GM19324 (cell line): ENCODE data around the gene MSI2.

Source experiments
- ATAC-seq: cut with Tn5 transposase; IDR thresholded peaks from one replicate; pipeline ENCODE4 v1.9.1; 2021; ENCODE audit warnings: mild to moderate bottlenecking, moderate library complexity; ENCODE audit not compliant: unreplicated experiment, low FRiP score

Gene MSI2

DNA sequence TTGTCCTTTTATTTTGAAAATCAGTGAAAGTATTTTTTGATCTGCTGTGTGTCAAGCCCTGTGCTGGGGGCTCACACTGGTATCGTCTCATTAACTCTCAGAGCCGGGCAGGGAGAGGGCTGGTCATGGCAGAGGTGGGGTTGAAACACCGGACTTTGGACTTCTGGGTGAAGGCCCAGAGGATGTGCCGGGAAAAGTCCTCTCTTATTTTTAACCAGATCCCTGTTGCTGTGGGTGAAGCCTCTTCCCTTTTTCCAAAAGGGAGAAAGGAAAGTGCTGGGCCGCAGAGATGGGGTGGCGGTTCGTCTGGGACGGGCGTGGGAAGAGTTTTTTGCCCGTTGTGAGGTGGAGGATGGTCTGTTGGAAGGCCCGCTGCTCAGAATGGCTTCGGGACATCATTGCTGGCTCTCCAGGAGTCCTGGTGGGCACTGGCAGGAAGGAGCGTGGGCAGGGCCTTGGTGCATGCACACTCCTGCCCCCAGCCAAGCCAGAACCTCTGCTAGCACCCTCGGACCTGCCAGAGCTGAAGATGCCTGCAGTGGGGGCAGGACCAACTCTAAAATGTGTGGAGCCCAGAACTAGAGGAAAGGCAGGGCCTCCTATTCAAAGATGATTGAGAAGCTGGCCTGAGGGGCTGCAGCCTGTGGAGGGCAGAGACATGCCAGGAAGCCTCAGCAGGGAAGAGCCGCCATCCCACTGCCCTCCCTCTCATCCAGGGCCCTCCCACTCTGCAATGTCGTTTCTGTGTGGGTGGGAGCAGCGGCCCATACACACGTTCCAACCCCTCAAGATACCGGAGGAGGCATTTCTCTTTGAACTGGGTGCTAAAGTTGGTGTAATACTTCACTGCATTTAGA lies 275.6 kb downstream of the MSI2 start:
- no peak for ATAC-seq

DNA sequence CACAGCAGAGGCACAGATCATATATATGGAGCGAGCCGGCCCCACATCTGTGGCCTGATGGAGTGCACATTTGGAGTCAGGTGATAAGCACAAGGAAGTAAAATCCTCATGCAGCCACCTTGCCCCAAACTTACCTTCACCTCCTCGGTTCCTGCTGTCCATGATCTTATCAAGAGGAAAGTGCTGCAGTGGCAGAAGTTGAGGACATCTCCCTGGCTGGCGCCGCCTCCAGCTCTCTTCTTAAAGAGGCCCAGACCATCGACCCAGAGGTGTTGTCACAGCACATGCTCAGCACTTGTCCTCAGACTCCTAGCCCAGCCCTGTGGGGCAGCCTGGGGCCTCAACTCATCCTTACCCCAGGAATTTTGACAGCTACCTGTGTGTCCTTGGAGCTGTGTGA lies 276.2 kb downstream of the MSI2 start:
- ATAC-seq = no peak

DNA sequence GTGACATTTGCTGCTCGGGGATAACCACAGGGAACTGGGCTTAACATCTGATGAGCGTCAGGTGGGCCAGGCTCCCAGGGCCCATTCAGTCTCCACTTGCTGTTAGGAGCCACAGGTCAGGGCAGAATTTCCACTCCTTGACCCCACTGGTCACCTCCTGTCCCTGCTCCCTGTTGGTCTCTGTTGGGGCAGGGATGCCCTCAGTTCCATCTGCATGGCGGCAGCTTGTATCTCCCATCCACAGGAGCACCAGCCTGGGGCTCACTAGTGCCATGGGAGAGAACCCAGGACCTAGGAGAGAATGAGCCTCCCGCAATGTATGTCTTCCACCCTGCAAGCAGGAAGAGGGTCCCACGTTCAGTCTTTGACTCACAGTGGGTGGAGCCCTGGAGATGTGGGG lies 276.6 kb downstream of the MSI2 start:
- no peak for ATAC-seq

GRCh38 chr17:57533684-57534305 lies 277.5 kb downstream of the MSI2 start:
- no peak for ATAC-seq

DNA sequence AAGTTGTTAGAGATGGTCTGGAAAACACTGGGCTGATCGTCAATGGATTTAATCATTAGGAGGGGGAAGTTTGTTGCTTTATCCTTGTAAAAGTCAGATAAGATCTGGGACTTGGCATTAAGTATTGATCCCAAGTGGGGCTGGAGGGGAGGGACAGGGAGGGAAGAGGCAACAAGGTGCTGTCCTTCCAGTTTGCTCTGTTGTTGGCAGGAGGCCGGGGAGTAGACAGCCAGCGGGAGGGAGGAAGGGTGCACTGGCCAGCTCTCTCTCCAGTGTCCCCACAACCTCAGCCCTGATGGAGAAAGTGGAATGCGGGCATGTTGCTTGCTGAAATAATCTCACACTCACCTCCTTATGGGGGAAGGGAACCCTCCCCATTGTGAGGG lies 278.5 kb downstream of the MSI2 start:
- ATAC-seq = no peak

DNA sequence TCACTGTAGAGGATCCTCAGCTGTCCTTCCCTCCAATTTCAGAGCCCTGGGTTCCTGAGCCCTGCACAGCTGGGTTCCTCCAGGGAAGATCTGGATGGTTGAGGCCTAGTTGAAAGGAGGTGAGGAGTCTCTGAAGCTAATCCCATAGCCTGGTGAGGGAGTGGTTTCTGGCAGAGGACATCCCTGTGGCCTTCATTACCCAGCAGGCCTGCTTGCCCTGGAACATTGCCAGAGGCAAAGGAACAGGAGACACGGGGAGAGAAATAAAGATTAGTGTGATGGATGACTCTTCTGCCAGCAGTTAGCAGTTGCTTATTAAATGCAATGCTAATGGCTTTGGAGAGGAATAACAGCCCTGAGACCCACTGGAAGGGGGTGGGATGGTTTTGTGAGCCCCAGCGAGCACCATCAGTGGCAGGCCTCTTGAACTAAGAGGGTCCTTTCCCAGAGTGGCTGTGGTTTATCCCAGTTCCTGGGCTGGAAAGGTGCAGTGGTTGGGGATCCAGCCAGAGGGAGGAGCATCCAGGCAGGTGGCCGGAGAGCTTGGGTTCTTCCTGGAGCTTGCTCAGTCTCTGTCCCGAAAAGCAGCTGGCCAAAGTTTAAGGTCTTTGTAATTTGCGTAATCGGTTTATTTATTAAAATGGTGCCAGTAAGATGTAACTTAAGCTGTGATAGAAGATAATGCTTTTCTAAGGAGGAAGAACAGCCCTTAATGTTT lies 279.1 kb downstream of the MSI2 start:
- no peak for ATAC-seq

GRCh38 chr17:57536289-57536688 lies 280.0 kb downstream of the MSI2 start:
- no peak for ATAC-seq

DNA sequence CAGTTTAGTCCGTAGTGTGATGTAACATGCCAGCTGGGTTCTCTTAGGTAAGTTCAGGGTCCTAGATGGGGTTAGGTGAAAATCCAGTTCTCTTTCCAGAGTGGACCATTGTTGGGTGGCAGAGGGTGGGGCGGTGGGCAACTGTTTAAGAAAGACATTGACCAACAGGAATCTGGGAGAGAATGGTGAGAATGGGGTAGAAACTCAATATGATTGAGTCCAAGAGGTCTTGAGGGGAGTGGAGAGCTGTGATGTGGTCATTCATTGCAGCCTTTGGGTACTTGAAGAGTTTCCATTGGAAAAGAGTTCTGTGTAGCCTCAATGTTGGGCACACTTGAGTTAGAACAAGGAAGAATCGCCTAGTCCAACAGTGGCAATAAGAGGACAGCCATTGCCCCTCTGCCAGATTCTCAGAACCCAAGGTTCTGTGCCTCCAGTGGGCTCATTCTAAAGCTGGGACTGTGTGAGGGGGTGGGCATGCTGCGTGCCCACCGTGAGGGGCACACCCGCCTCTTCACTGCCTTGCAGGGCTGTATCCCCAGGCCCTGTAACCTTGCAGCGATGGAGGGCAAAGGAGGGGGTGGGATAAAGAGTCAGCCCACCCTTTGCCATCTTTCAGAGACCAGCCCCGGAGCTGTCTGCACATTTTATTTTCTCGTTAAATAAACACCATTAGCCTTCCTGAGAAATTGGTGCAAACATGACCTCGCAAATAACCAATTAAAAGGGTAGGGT lies 280.6 kb downstream of the MSI2 start:
- ATAC-seq = no peak

GRCh38 chr17:57537524-57538410 lies 281.4 kb downstream of the MSI2 start:
- no peak for ATAC-seq

DNA sequence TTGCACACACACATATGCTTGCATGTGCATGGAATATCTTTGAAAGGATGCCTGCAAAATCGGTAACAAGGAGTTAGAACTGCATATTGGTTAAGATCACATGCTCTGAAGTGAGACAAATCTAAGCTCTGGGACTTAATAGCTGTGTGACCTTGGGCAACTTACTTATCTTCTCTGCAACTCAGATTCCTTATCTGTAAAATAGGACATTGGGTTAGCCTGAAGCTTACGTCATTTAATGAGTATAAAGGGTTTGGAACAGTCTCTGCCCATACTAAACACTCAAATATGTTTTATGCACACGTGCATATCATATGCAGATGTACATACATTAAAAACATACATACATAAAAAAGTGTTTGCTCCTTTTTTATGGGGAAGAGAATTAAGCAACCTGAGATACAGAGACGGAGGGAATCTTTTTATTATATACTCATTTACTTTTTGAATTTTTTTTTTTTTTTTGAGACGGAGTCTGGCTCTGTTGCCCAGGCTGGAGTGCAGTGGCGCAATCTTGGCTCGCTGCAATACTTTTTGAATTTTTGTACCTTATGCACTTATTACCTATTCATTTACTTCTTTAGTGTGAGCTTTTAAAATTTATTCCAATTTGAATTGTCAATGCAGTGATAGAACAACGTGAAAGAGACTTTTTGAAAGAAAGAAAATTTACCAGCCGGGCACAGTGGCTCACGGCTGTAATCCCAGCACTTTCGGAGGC lies 282.6 kb downstream of the MSI2 start:
- ATAC-seq = no peak

DNA sequence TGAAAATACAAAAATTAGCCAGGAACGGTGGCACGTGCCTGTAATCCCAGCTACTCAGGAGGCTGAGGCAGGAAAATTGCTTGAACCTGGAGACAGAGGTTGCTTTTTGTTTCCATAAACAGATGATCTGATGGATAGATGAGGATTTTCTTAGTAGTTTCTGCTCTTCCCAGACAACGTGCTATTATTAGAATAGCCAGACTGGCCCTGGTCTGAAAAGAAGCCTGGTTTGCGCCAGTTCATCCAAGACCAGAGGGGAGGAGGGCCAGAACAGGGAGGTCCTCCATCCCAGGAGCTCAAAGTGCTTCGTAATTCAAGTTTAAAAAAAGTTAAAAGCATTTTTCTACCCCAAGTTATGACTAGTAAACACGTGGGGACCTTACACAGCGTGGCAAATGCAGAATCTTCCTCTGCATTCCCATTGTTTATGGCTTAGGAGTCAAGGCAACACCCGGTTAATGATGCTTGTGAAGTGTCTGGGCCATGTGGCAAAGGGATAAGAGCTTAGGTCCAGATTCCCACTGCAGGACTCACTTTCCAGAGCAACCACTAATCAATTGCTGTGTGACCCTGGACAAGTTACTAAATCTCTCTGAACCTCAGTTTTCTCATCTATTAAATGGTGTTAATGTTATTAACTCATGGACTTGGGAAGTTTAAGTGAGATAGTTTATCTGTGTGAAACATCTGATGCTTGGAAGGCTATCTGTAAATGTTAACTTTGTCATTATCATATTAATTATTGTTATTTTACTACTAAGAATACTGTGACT lies 283.4 kb downstream of the MSI2 start:
- no peak for ATAC-seq

DNA sequence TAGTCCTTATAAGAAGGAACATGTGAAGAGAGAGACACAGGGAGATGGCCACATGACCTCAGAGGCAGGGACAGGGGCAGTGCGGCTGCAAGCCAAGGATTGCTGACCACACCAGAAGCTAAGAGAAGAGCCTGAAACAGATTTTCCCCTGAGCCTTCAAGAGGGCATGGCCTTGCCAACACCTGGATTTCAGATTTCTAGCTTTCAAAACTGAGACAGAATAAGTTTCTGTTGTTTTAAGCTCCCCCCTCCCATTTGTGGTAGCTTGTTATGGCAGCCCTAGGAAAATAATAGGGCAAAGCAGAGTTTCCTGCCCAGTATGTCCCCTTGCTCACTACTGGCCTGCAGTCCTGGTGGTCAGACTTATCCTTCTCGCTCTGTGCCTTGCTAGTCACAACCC lies 284.3 kb downstream of the MSI2 start:
- no peak for ATAC-seq

- no peak for ATAC-seq
Measured at GRCh38 chr17:57541049-57541448, 284.7 kb downstream of the MSI2 start.

DNA sequence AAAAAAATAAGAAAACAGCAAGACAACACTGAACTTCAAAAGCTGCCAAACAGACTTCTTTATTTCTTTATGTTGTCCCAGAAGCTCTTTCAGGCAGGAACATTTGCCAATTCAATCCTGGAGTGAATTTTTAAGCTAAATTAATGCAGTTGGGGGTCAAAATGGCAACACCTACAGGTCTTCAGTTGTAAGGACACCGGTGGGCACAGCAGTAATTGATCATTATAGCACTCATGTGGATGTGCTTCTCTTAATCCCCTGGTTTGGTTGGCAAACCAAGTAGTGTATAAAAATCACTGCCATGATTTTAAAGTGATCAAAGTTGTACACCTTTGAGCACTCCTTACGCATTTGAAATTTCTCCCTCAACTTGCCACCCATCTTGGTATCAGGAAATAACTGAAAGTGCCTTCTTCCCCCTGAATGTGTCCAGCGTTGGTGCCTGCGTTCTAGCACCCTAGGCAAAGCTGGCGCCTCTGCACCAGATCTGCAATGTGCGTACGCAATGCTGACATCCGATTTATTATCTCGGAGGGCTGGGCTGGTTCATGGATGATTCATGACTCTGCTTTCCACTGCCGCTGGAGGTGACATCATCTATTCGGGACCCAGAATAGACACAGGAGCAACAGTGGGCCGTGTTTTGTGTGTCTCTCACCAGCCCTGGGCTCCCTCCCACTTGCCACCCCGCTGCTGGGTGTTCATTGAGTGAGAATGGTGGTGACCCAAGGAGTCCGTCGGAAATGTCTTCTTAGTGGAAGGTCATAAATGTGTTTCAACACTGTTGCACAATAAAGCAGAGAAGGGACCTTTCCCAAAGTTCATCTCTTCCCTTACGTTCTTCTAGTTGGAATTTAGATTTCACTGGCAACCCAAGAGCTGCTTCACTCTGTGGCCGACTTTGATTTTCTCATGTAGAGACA lies 285.4 kb downstream of the MSI2 start:
- ATAC-seq = no peak

DNA sequence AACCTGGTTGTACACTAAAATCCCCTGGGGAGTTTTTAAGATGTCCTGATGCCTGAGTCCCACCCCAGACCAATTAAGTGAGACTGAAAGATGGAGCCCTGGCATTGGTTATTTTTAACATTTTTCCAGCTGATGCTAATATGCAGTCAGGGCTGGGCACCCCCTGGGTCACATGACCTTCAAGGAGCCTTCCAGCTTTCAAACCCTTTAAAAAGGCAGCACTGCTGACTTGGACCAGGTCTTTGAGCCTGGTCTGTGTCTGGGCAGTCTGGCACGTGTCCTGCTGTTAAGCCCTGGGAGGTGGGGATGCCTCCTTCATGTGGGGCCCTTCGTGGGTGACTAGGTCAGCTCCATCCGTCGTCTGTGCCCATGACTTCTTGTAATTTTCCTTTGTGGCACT lies 286.2 kb downstream of the MSI2 start:
- ATAC-seq = no peak

- ATAC-seq = no peak
Measured at GRCh38 chr17:57543230-57543629, 286.9 kb downstream of the MSI2 start.

DNA sequence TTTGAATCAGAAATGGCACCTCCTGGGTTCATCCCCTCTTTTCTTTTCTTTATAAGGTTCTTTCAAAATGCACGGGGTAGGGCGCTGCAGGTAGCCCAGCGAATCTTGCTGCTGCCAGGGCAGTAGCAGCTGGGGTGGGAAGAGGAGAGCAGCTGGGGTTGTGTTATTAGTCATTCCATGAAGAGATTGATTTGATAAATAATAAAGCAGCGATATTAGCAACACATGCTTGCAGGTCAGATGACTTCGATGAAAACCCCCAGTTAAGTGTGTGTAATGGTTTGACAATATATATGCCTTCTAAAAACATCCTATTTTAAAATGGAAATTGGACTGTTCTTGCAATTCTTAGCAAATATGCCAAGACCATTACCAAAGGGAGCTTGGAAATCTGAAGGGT lies 288.1 kb downstream of the MSI2 start:
- no peak for ATAC-seq
